GM19372 (cell line): ENCODE measurements around the gene MPDZ.

Experiments
- ATAC-seq: cut with Tn5 transposase; IDR thresholded peaks from one replicate; pipeline ENCODE4 v1.9.1; 2021; ENCODE audit warnings: mild to moderate bottlenecking, low read depth, moderate library complexity; ENCODE audit not compliant: unreplicated experiment

The MPDZ gene, protein sequence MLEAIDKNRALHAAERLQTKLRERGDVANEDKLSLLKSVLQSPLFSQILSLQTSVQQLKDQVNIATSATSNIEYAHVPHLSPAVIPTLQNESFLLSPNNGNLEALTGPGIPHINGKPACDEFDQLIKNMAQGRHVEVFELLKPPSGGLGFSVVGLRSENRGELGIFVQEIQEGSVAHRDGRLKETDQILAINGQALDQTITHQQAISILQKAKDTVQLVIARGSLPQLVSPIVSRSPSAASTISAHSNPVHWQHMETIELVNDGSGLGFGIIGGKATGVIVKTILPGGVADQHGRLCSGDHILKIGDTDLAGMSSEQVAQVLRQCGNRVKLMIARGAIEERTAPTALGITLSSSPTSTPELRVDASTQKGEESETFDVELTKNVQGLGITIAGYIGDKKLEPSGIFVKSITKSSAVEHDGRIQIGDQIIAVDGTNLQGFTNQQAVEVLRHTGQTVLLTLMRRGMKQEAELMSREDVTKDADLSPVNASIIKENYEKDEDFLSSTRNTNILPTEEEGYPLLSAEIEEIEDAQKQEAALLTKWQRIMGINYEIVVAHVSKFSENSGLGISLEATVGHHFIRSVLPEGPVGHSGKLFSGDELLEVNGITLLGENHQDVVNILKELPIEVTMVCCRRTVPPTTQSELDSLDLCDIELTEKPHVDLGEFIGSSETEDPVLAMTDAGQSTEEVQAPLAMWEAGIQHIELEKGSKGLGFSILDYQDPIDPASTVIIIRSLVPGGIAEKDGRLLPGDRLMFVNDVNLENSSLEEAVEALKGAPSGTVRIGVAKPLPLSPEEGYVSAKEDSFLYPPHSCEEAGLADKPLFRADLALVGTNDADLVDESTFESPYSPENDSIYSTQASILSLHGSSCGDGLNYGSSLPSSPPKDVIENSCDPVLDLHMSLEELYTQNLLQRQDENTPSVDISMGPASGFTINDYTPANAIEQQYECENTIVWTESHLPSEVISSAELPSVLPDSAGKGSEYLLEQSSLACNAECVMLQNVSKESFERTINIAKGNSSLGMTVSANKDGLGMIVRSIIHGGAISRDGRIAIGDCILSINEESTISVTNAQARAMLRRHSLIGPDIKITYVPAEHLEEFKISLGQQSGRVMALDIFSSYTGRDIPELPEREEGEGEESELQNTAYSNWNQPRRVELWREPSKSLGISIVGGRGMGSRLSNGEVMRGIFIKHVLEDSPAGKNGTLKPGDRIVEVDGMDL (N-terminal part only)

DNA sequence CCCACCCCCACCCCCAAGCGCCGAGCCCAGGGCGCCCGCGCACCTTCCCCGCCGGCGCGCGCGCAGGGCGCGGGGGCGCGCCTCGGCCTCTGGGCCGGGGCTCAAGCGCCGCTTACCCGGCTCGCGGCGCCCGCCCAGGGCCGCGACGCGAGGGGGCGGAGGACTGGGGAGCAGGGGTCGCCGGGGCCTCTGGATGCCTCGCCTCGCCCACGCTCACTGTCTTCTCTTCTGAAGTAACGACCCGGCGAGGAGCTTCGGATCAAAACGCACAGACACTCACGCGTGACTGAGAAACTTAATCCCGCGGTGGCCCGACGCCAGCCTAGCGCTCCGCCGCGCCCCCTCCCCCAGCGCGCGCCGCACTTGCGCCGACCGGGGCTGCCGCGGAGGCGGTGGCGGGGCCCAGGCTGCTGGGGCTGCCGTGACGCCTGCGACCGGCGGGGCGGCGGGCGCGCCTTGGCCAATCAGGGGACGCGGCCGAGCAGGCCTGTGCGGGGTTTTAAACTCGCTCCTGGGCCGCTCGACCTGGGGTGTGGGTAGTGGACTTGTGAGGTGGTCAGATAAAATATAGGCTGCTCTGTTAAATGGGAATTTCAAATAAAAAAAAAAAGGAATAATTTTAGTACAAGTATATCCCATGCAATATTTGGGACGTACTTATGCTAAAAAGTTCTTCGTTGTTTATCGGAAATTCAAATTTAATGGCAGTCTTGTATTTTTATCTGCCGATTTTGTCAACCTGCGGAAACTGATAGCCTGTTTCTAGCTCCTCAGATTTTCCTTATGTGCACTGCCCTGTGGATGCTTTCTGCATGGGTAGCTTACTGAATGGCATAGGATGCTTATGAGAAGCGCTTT is at the start of gene MPDZ:
MPDZ (minus strand) TSS at position 409 of the 858 bp plus-strand sequence. CDS start 29,377 bp downstream, outside the sequence.
- no peak for ATAC-seq

DNA sequence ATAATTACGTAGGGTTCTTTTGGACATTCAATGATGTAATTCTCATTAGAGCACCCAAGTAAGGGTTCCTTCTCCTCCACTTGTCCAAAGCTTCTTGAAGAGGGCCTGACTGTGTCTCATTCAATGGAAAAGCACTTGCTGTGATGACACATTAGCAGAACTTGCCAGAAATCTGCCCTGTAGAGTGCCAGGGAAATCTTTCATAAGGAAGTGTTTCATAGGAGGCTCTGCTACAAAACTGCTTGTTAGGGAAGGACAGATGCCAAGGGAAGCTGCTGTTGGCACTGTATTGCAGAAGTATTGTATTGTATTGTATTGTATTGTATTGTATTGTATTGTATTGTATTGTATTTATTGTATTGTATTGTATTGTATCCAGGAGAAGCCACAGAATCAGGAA is 45.5 kb upstream of the MPDZ start:
- ATAC-seq, result no peak

DNA sequence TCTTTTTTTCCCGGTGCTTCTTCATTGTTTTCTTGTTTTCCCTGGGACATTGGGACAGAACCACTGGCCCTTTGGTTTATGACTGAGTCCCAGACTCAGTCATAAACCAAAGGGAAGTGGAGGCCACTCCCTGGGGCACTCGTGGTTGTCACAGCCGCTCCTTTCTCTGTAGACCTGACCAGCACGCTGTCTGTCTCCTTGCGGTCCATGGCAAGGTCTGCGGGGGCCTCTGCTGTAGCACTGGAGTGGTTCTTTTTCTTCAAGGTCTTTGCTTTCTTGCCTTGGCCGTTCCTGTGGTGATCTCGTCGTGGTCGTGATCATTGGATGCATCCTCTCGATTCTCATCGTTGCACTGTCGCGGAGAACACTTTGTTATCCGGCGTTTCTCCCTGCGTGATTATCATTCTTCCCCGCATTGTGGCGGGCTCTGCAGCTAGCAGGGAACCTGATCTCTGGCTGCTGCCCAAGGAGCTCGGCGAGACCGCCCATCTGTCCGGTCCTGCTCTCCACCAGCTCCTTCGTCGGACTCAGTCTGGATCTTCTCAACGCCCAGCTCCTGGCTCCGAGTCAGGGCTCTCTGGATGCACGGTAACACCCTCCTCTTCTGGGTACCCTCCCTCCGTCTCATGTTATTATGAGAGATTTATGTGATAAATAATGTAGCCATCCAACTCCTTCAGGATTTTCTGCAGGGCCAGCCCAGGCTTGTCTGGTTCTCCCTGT is 43.5 kb upstream of the MPDZ start:
- ATAC-seq, result no peak

DNA sequence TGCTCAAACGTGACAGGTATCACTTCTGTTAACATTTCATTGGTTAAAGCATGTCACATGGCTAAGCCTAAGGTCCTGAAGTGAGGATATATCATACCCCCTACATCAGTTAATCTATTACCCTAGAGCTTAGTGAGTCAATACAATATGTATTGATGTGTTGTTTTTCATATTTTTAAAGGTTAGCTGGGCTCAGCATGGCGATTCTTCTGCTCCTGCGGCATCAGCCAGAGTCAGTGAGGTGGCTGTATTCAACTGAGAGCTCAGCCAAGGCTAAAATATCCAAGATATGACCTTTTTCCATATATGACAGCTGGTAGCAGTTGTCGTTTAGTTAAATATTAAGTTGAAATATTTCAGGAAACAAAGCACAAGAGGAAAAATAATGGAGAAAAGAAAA is 38.5 kb upstream of the MPDZ start:
- ATAC-seq, result no peak

DNA sequence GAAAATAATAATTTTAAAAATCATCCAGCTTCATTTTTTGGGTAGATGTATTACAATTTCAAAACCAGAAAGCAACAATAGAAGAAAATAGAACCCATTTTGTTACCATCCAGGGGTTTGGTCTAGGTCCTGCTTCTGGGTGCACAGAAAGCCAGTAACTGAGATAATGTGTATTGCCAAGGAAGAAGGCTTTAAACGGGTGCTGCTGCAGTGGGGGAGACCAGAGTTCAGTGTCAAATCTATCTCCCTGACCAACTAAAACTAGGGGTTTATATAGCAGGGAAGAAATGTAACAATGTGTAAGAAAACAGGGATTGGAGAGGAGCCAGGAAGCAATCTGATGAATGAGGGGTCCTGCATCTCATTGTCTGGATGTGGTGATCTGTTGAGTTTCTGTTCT is 17.5 kb upstream of the MPDZ start:
- no peak for ATAC-seq

DNA sequence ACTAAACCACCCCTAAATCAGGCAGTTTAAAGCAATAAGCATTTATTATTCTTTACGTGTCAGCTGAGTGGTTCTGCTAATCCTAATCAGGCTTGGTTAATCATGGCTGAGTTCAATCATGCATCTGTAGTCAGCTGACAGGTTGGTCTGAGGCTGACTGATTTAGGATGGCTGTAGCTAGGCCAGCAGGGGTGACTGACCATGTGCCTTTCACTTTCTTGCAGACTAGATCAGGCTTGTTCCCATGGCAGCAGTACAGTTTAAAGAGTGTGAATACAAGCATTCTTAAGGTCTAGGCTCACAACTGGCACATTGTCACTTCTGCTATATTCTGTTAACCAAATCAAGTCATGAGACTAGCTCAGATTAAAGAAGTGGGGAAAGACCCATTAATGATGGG is 16.1 kb upstream of the MPDZ start:
- no peak for ATAC-seq

DNA sequence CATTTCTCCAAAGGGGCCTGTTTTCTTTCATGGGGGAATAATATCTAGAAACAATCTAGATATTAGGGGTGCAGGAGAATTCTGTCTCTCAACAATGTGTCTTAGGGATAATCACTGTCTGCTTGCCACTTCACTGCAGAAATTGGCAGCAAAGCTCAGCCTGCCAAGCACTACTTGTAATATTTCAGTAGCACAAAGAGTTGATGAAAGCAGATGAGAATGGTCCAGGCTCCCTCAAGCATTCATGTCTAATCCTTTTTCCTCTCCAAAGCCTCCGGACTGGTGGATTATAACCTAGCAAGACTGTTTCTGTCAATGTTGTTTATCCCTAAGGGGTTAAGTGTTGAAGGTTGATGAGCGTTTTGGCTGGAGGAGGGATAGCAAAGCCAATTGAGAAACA is 13.3 kb upstream of the MPDZ start:
- ATAC-seq, result no peak

DNA sequence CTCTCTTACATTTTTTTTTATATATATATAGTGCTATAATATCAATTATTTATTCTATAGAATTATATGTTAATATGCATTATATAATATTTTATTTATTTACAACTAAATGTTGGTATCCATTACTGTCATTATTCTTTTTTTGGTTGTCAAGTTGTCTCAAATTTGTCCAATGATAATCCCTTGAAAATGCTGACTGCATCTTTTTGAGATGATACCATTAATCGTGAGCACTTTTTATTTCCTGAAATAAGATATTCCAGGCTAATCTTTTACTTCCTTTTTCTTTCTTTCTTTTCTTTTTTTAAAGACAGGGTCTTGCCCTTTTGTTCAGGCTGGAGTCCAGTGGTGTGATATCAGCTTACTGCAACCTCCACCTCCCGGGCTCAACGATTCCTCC is 12.7 kb upstream of the MPDZ start:
- ATAC-seq, result no peak

DNA sequence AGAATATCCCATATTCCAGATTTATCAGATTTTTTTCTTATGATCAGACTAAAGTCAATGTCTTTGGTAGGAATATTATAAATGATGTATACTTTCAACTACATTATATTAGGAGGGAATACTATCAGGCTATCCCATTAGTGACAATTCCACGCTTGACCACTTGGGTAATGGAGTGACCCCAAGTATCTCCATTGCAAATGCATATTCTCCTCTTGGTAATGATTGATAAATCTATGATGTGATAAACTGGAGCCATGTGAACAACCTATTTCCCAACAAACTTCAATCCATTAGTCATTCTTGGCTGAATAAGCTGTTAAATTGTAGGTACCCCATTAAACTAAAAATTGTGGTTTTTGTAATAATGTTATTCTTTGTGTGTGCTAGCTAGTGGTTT is 12.2 kb upstream of the MPDZ start:
- no peak for ATAC-seq

DNA sequence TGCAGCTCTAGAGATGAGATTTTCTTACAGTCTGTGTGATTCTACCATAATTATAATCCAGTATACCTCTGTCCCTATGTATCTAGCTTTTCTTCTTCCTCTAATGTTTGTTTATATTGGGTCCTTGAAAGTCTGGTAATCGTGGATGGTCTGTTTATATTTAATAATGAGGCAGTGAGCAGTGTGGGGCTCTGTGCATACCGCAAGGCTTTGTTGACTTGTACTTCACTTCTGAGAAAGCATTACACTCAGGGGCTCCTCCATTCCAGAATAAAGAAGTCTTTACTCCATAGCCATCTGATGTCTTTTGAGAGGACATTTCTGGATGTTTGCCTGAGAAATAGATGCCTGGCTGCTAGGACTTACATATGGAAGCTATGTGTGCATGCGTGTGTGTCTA is 4.5 kb upstream of the MPDZ start:
- ATAC-seq, result no peak

DNA sequence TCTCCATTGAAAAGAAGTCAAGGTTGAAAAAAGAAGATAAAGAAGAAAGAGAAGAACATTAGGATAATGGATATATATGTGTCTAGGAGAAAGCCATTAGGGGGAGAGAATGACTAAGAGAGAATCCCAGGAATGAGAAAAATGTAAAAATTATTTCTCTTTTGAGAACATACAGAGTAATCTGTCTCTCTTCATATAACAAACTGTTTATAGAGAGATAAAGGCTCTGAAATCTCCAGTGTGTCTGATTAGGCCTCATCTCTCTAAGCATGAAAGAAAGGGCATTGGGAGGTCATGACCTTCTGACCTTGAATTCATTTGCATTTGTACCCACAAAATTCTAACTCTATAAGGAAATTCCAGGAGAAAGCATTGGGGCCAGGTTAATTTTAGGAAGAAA is 3.5 kb upstream of the MPDZ start:
- ATAC-seq, result no peak

DNA sequence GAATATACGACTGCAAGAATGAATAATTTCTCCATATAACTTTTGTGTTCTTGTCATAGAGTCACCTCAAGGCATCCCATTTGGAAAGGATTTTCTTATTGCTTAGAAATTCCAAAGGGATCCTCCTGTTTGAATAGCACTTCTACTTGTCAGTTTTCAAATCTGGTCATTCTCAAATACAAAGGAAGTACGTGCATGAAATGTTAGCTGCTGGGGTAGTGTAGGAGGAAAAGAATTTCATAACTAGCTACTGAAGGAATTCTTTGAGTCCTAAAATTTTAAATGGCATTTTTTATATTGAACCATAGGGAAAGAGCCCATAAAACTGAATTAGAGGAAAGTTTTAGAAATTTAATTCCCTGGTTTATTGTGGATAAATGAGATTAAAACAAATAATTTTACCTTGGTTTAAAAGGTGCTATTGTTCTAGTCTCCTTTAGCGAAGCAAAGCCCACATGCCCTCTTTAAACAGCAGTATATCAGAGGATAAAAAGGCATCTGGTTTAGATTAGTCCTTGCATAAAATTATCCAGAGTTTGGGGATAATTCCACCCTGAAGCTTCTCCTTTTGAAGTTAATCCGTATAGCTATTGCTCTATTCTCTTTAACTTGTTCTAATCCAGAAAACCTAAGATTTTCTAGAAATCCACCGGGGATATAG is 2.0 kb upstream of the MPDZ start:
- no peak for ATAC-seq

DNA sequence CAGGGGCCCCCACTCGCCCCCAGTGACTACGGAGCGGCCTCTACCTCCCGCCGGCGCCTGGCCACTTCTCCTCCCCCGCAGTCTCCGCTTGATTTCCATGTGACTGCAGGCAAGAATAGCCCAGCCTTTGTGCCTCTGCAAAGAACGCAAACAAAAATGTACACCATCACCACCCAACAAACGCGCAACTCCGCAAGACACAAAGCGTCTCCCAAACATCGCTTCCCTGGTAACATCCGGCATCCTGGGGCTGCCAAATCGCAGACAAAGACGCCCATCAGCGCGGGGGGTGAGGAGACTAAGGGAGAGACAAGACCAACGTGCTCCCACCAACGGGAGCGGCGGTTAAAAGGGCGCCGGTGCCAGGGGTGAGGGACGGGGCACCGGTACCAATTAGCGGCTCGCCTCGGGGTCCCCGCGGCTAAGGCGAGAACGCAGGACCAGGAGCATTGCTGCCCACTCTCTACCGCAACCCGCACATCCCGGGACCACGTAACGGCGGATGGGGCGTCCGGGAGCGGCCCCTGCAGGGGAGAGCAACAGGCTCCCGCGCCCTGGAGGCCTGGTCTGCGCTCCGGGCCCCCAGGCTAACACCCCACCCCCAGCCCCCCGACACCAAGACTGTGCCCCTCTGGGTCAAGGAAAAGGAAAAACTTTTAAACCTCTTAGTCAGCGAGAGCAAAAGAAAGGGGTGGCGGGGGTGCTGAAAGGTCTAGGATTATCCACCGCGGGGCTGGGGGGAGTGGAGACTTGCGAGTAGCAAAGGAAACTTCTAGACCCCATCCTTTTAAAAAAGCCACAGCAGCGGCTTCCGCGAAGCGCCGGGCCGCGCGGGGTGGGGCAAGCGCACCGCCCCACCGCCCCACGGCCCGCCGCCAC is 885 bp downstream of the MPDZ start:
- no peak for ATAC-seq

DNA sequence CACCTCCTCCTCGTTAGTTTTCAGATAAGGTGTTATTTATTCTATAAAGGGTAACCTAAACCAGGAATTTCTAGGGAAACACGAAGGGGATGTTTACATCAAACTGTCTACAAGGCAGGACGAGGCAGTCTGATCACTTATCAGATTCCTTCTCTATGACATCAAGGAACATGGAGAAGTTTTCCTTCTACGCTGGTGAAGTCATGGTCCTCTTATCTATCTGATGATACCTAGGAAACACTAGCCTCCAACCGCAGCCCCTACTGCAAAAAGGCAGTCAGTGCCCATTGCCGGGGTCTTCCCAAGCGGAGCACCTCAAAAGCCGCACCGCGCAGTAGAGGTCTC is 1.5 kb downstream of the MPDZ start:
- no peak for ATAC-seq

DNA sequence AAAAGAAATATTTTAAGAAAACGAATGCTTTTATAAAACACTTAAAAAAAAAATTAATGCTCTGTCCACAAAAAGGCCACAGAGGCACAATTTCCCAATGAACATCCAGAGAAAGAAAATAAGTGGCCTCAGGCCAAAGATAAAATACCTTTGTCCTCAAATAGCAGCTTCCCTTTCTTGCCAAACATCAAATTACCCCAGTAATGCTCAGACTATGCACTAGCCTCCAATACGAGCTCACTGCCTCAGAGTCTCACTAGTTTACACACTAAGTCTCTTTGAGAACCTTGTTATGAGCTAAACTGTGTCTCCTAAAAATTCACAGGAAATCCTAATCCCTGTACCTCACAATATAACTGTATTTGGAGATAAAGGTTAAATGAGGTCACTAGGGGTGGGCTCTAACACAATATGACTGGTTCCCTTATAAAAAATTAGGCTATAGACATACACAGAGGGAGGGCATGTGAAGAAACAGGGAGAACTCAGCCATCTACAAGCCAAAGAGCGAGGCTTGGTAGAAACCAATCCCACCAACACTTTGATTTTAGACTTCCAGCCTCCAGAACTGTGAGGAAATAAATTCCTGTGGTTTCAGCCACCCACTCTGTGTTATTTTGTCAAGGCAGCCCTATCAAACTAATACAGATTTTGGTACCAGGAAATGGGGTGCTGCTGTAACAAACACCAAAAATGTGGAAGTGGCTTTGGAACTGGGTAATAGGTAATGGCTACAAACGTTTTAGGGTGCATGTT is 4.4 kb downstream of the MPDZ start:
- ATAC-seq, result no peak

DNA sequence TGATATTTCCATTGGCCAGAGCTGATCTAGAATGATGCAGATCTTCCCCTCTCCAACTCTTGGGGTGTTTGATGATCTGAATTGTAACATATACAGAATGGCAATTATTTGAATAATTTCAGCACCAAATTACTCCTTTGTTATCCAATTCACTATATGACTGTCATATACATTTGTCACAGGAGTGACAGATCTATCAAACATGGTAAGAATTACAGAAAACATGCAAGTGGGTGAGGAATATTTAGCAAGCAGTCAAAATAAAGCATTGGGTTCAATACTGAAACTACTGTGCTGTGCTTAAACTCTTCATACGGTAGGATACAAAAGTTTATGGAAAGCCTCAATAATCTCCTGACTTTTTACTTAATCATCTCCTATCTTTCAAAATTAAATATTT is 8.8 kb downstream of the MPDZ start:
- ATAC-seq, result no peak
